GM06990 (cell line): ENCODE results near the gene BAZ1B.

Experiments used
- DNase-seq: peaks from one replicate; pipeline ENCODE4 v3.0.0-alpha.2; 2011; ENCODE audit not compliant: insufficient read length; ENCODE audit errors: extremely low read depth
- H3K27me3 ChIP-seq: replicated peaks from 2 replicates; pipeline ENCODE4 v1.6.0; 2011; ENCODE audit warnings: low read length; ENCODE audit not compliant: control insufficient read depth, insufficient read depth
- H3K36me3 ChIP-seq: 2 replicates; pipeline ENCODE4 v1.5.1; 2011; ENCODE audit warnings: low read length; ENCODE audit not compliant: control insufficient read depth, insufficient read depth
- H3K4me3 ChIP-seq: replicated peaks from 2 replicates; pipeline ENCODE4 v1.5.1; 2011; ENCODE audit warnings: low read depth, mild to moderate bottlenecking, control low read depth, low read length
- TF ChIP-seq, protein P1 (sequence below): IDR thresholded peaks from 2 replicates; pipeline ENCODE4 v1.5.1; 2011; ENCODE audit warnings: low read length, control low read depth, mild to moderate bottlenecking, inconsistent platforms; ENCODE audit not compliant: insufficient read depth, poor library complexity, severe bottlenecking

BAZ1B gene

GRCh38 chr7:73461782-73462285, 60.3 kb downstream of the BAZ1B start:
- Histone ChIP-seq H3K27me3 (no peaks in the 10 kb centered on the region), H3K36me3 (peaks cover 15% of the 10 kb centered on the region), H3K4me3 (no peak overlapping the region)
- DNase-seq: no peak
- TF ChIP-seq, protein P1, sequence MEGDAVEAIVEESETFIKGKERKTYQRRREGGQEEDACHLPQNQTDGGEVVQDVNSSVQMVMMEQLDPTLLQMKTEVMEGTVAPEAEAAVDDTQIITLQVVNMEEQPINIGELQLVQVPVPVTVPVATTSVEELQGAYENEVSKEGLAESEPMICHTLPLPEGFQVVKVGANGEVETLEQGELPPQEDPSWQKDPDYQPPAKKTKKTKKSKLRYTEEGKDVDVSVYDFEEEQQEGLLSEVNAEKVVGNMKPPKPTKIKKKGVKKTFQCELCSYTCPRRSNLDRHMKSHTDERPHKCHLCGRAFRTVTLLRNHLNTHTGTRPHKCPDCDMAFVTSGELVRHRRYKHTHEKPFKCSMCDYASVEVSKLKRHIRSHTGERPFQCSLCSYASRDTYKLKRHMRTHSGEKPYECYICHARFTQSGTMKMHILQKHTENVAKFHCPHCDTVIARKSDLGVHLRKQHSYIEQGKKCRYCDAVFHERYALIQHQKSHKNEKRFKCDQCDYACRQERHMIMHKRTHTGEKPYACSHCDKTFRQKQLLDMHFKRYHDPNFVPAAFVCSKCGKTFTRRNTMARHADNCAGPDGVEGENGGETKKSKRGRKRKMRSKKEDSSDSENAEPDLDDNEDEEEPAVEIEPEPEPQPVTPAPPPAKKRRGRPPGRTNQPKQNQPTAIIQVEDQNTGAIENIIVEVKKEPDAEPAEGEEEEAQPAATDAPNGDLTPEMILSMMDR: no peak

- DNase-seq: no peak
- Histone ChIP-seq H3K36me3 (peaks cover 16% of the 10 kb centered on the region), H3K4me3 (no peak overlapping the region), H3K27me3 (no peaks in the 10 kb centered on the region)
- TF ChIP-seq, protein P1: no peak
These were observed 67.7 kb downstream of the BAZ1B start for GRCh38 chr7:73454424-73454823.

DNA sequence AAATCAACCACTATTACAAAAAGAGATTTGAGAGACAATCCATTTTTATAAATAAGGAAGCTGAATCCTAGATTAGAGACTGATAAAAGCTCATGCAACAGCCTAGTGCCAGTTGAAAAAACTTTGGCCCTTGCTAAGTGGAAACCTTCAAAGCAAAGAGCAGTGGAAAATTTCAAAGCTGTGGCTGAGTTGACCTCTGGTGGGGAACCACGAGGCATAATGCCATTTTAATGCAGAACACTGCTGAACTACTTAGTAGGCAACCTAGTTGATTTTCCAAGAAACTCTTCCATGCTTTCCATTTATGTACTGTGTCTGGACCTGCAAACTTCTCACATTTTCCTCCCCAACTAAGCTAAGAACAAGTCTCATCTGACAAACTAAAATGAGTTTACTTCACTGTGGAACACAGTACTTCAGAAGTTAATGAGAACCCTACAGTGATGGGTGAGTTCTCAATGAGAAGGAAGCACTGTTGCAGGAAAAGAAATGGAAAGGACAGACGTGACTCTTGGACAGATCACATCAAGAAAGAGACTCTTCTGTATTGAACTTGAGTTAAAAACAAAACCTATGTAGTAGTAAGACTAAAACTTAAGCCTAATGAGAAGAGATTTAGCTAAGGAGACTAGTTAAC, 69.0 kb downstream of the BAZ1B start:
- peaks cover 18% of the 10 kb centered on the region for H3K36me3 ChIP-seq
- H3K4me3 ChIP-seq: no peak overlapping the region
- no peaks in the 10 kb centered on the region for H3K27me3 ChIP-seq
- TF ChIP-seq, protein P1: no peak
- DNase-seq: no peak

- DNase-seq: no peak
- H3K4me3 ChIP-seq: no peak overlapping the region
- peaks cover 19% of the 10 kb centered on the region for H3K36me3 ChIP-seq
- TF ChIP-seq, protein P1: peak; percentile 96
- H3K27me3 ChIP-seq: no peaks in the 10 kb centered on the region
These were observed 70.2 kb downstream of the BAZ1B start for GRCh38 chr7:73451780-73452398.

GRCh38 chr7:73449422-73449821, 72.7 kb downstream of the BAZ1B start:
- TF ChIP-seq, protein P1: no peak
- DNase-seq: no peak
- H3K36me3 ChIP-seq: peaks cover 34% of the 10 kb centered on the region
- H3K27me3 ChIP-seq: no peaks in the 10 kb centered on the region
- H3K4me3 ChIP-seq: no peak overlapping the region
